ENCODE results near the gene ZCRB1. TPM values are rescaled to one million over a fixed set of nuclear protein-coding genes. Genes with fewer than 3 reads are reported as not detected.

Gene ZCRB1
- total and polyA plus RNA-seq, 2 experiments from 2014 or later = 18.1 to 256 TPM

DNA sequence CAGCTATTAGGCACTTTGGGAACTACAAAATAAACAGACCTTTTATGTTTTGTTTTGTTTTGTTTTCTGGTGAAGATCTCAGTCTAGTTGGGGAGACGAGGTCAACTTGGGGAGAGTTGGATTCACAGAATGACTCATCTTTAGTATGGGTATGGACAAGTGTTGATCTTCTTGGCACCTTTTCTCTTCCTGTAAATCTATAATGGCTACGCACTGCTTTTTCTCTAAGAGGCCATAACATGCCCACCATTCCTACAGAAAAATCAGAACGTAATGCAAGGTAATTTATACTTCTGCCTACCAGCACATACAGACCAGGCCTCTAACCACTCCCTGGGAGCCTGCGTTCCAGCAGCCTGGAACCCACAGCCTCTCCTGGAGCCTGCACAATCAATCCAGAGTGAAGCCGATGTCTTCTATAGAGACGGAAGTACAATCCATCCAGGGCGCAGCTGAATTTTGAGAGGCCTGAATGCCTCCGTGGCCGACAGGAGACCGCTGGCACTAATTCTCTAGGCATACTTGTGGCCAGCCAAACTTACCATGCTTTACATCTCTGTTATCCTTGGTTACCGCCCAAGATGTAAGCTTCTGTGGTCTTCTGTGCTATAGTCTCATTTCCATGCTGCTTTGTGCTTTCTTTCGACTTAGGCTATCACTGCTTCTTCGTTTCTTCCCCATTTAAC is 790 bp upstream of the ZCRB1 start:
- H3K27ac ChIP-seq (ENCODE audit: low read depth) = peak overlapping the region; percentile 94
- peak overlapping the region; percentile 95 for H2AFZ ChIP-seq
- DNase-seq (ENCODE audit: low spot score) = no peak
- ATAC-seq = no peak
- H3K4me1 ChIP-seq (ENCODE audit: insufficient read depth) = peaks cover 22% of the 10 kb centered on the region; the same call in 1 of the 2 replicates
- peaks cover 23% of the 10 kb centered on the region for H3K4me1 Mint-ChIP-seq
- peaks cover 64% of the 10 kb centered on the region for H3K79me2 ChIP-seq (replicated peaks; ENCODE audit: insufficient read depth)
- TF ChIP-seq POLR2AphosphoS5 (IDR thresholded peaks at IDR 0.05; ENCODE audit: low read depth) = no peak
- H3K36me3 Mint-ChIP-seq (ENCODE audit: low read depth) = peaks cover 2% of the 10 kb centered on the region; the same call in 1 of the 3 replicates
- H3F3A ChIP-seq (replicated peaks; ENCODE audit: low read depth) = no peaks in the 10 kb centered on the region; the same call in 1 of the 2 replicates
- peak overlapping the region; percentile 98 for H3K4me2 ChIP-seq
- H3K4me3 Mint-ChIP-seq = peak overlapping the region; percentile 91
- no peaks in the 10 kb centered on the region for H3K9me3 Mint-ChIP-seq
- H3K27ac Mint-ChIP-seq = peak overlapping the region; percentile 96
- peaks cover 34% of the 10 kb centered on the region for H4K20me1 ChIP-seq (replicated peaks; ENCODE audit: insufficient read depth)
- no peaks in the 10 kb centered on the region for H3K9me2 ChIP-seq (ENCODE audit: insufficient read depth)
- H3K27me3 ChIP-seq (ENCODE audit: insufficient read depth) = no peaks in the 10 kb centered on the region
- H3K27me3 Mint-ChIP-seq (ENCODE audit: insufficient read depth, low read depth, poor library complexity) = peaks cover 14% of the 10 kb centered on the region
- H3K4me3 ChIP-seq = peak overlapping the region; percentile 66
- no peaks in the 10 kb centered on the region for H3K36me3 ChIP-seq (ENCODE audit: insufficient read depth)

DNA sequence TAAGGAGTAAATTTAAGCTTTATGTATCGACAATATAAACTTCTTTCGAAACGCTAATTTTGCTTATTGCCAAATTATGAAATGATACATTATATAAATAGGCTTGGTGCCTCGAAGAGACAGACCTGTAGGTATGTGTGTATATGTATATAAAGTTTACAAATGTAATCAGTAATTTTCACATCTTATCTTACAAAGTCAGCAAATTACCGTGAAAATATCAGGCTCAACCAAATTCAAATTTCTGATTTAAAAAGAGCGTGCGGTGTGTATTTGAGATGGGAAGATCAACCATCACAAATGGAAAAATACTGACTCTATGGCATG is 605 bp downstream of the ZCRB1 start:
- no peak for DNase-seq (ENCODE audit: low spot score)
- Histone ChIP-seq H3K9me2 (ENCODE audit: insufficient read depth) (no peaks in the 10 kb centered on the region), H2AFZ (peak overlapping the region; percentile 87), H3K4me1 (ENCODE audit: insufficient read depth) (peaks cover 17% of the 10 kb centered on the region; the same call in 1 of the 2 replicates), H3F3A (replicated peaks; ENCODE audit: low read depth) (no peaks in the 10 kb centered on the region; the same call in 1 of the 2 replicates), H3K4me3 (peak overlapping the region; percentile 66), H3K27me3 (ENCODE audit: insufficient read depth) (no peaks in the 10 kb centered on the region), H3K27ac (ENCODE audit: low read depth) (peak overlapping the region; percentile 94), H3K79me2 (replicated peaks; ENCODE audit: insufficient read depth) (peaks cover 50% of the 10 kb centered on the region), H3K36me3 (ENCODE audit: insufficient read depth) (no peaks in the 10 kb centered on the region), H4K20me1 (replicated peaks; ENCODE audit: insufficient read depth) (peaks cover 20% of the 10 kb centered on the region), H3K4me2 (peak overlapping the region; percentile 98)
- Mint-ChIP-seq H3K27me3 (ENCODE audit: insufficient read depth, low read depth, poor library complexity) (peaks cover 14% of the 10 kb centered on the region), H3K9me3 (no peaks in the 10 kb centered on the region), H3K4me1 (peaks cover 12% of the 10 kb centered on the region), H3K4me3 (peak overlapping the region; percentile 91), H3K27ac (peak overlapping the region; percentile 96), H3K36me3 (ENCODE audit: low read depth) (peaks cover 3% of the 10 kb centered on the region; the same call in 1 of the 3 replicates)
- no peak for ATAC-seq
- TF ChIP-seq ZNF462 (CRISPR knock-in tag; IDR thresholded peaks at IDR 0.05) = no peak
